ENCODE data around the gene CNTNAP5. TPM values are rescaled to one million over a fixed set of nuclear protein-coding genes. Genes with fewer than 3 reads are reported as not detected.

Gene CNTNAP5
- total and polyA plus RNA-seq, 2 experiments from 2014 or later, result 0.28 TPM; not detected in 1

DNA sequence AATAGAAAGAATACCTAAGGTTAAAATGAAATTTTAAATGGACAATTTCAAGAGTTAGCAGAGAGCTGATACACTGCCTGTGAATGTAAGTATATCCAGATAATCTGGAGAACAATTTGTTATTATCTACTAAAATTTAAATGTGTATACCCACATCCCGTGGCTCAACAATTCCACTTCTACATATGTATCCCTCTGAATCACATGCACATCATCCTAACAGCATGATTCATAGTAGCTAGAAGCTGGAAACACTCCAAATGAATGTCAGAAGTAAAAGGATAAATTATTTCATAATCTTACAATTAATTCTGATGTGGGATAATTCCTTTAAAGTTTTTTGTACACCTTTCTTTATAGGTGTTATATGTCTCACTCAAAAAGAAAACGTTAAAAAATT, 87.9 kb downstream of the CNTNAP5 start:
- no peak for DNase-seq (ENCODE audit: low spot score)
- TF ChIP-seq EZH2phosphoT487 (IDR thresholded peaks at IDR 0.05; ENCODE audit: low read depth, severe bottlenecking, unreplicated experiment), result no peak
- no peak for TF ChIP-seq EZH2 (IDR thresholded peaks at IDR 0.05; ENCODE audit: borderline replicate concordance)
- Histone ChIP-seq H3K27me3 (no peaks in the 10 kb centered on the region), H3K4me3 (no peak overlapping the region), H3K27ac (no peak overlapping the region), H3K4me1 (ENCODE audit: insufficient read depth) (no peaks in the 10 kb centered on the region), H3K9me3 (ENCODE audit: low read depth) (no peaks in the 10 kb centered on the region), H4K20me1 (ENCODE audit: insufficient read depth, poor library complexity, severe bottlenecking) (no peaks in the 10 kb centered on the region), H3K79me2 (no peaks in the 10 kb centered on the region), H3K36me3 (replicated peaks; ENCODE audit: insufficient read depth, low read depth) (no peaks in the 10 kb centered on the region), H3K9me2 (replicated peaks; ENCODE audit: insufficient read depth) (no peaks in the 10 kb centered on the region), H2AFZ (no peak overlapping the region), H3K4me2 (no peak overlapping the region)
- WGBS (ENCODE audit: low lambda C conversion rate, missing lambda C conversion rate), result 62% methylated on average over 2 of the region's 2 CpGs

GRCh38 chr2:124120246-124120645, 95.2 kb downstream of the CNTNAP5 start:
- H3K27me3 ChIP-seq, result no peaks in the 10 kb centered on the region
- no peak overlapping the region for H2AFZ ChIP-seq
- no peaks in the 10 kb centered on the region for H3K79me2 ChIP-seq
- H3K9me3 ChIP-seq (ENCODE audit: low read depth), result no peaks in the 10 kb centered on the region
- DNase-seq (ENCODE audit: low spot score), result no peak
- 100% methylated on average over 1 of the region's 1 CpG for WGBS (ENCODE audit: low lambda C conversion rate, missing lambda C conversion rate)
- H3K27ac ChIP-seq, result no peak overlapping the region
- H3K4me1 ChIP-seq (ENCODE audit: insufficient read depth), result no peaks in the 10 kb centered on the region
- TF ChIP-seq EZH2phosphoT487 (IDR thresholded peaks at IDR 0.05; ENCODE audit: low read depth, severe bottlenecking, unreplicated experiment) (no peak), CTCF (IDR thresholded peaks at IDR 0.05; ENCODE audit: poor library complexity) (no peak), EZH2 (IDR thresholded peaks at IDR 0.05; ENCODE audit: borderline replicate concordance) (no peak)
- no peaks in the 10 kb centered on the region for H3K9me2 ChIP-seq (replicated peaks; ENCODE audit: insufficient read depth)
- no peaks in the 10 kb centered on the region for H4K20me1 ChIP-seq (ENCODE audit: insufficient read depth, poor library complexity, severe bottlenecking)
- no peak overlapping the region for H3K4me3 ChIP-seq
- no peaks in the 10 kb centered on the region for H3K36me3 ChIP-seq (replicated peaks; ENCODE audit: insufficient read depth, low read depth)
- H3K4me2 ChIP-seq, result no peak overlapping the region

DNA sequence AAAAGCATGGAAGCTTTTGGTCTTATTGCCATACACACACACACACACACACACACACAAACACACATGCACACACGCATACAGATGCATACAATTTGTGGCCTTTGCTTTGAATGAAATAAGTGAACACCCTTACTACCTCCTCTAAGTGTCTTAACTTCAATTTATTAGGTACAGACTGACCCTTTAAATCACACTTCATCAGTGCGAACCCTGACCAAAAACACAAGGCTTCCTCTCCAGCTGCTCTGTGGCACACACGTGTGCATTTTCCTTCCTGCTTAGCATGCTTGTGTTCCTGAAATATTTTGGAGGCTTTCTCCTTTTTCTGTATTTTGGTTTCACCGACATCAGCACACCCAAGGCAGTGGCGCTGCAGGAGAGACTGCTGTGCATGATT, 96.0 kb downstream of the CNTNAP5 start:
- Histone ChIP-seq H3K4me2 (no peak overlapping the region), H3K36me3 (replicated peaks; ENCODE audit: insufficient read depth, low read depth) (no peaks in the 10 kb centered on the region), H3K27me3 (no peaks in the 10 kb centered on the region), H4K20me1 (ENCODE audit: insufficient read depth, poor library complexity, severe bottlenecking) (no peaks in the 10 kb centered on the region), H3K27ac (no peak overlapping the region), H3K9me2 (replicated peaks; ENCODE audit: insufficient read depth) (no peaks in the 10 kb centered on the region), H3K79me2 (no peaks in the 10 kb centered on the region), H2AFZ (no peak overlapping the region), H3K4me1 (ENCODE audit: insufficient read depth) (no peaks in the 10 kb centered on the region), H3K9me3 (ENCODE audit: low read depth) (no peaks in the 10 kb centered on the region), H3K4me3 (no peak overlapping the region)
- 93% methylated on average over 5 of the region's 5 CpGs for WGBS (ENCODE audit: low lambda C conversion rate, missing lambda C conversion rate)
- TF ChIP-seq EZH2 (IDR thresholded peaks at IDR 0.05; ENCODE audit: borderline replicate concordance) (no peak), CTCF (IDR thresholded peaks at IDR 0.05; ENCODE audit: poor library complexity) (no peak), EZH2phosphoT487 (IDR thresholded peaks at IDR 0.05; ENCODE audit: low read depth, severe bottlenecking, unreplicated experiment) (no peak)
- no peak for DNase-seq (ENCODE audit: low spot score)

DNA sequence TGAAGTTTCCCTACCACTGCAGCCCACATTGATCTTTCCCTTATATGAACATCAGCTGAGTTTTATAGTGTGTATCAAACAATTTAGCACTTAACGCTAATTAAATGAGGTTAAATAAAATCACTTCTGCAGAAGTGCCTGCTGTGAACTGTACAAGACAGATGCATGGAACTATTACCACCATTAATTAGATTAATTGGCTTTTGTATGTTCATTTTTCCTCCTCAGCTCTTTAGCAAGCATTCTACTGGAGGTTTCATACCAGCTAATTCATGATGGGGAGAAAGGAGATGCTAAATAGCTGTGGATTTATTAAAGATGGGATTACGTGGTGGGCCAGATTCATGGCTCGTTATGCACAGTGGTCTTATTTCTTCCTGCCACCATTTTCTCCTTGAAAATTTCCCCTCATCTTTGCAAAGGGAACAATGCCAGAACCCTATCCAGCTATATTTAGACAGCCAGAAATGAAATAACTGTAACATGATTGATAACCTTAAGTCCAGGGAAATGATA, 96.7 kb downstream of the CNTNAP5 start:
- DNase-seq (ENCODE audit: low spot score), result no peak
- TF ChIP-seq EZH2 (IDR thresholded peaks at IDR 0.05; ENCODE audit: borderline replicate concordance) (no peak), CTCF (IDR thresholded peaks at IDR 0.05; ENCODE audit: poor library complexity) (no peak), EZH2phosphoT487 (IDR thresholded peaks at IDR 0.05; ENCODE audit: low read depth, severe bottlenecking, unreplicated experiment) (no peak)
- Histone ChIP-seq H3K36me3 (replicated peaks; ENCODE audit: insufficient read depth, low read depth) (no peaks in the 10 kb centered on the region), H3K9me2 (replicated peaks; ENCODE audit: insufficient read depth) (no peaks in the 10 kb centered on the region), H3K4me3 (no peak overlapping the region), H3K4me2 (no peak overlapping the region), H3K9me3 (ENCODE audit: low read depth) (no peaks in the 10 kb centered on the region), H3K4me1 (ENCODE audit: insufficient read depth) (no peaks in the 10 kb centered on the region), H3K27ac (no peak overlapping the region), H2AFZ (no peak overlapping the region), H3K79me2 (no peaks in the 10 kb centered on the region), H3K27me3 (no peaks in the 10 kb centered on the region), H4K20me1 (ENCODE audit: insufficient read depth, poor library complexity, severe bottlenecking) (no peaks in the 10 kb centered on the region)
- WGBS (ENCODE audit: low lambda C conversion rate, missing lambda C conversion rate), result 90% methylated on average over 3 of the region's 3 CpGs
